HEK293T (cell line): Measurements from ENCODE around the gene FOXQ1.

Experiments used
- FOXA1 ChIP-seq: fragments of 450-650 bp; IDR thresholded peaks from 2 replicates; pipeline ENCODE4 v1.6.1; 2016; ENCODE audit warnings: mild to moderate bottlenecking
- FOXM1 ChIP-seq: fragments of 450-650 bp; IDR thresholded peaks from 2 replicates; pipeline ENCODE4 v1.6.1; 2017; ENCODE audit warnings: mild to moderate bottlenecking, borderline replicate concordance
- SP1 ChIP-seq: fragments of 450-650 bp; IDR thresholded peaks from 2 replicates; pipeline ENCODE4 v1.6.1; 2017

- TF ChIP-seq FOXA1: no peak
- no peak for TF ChIP-seq FOXM1
- TF ChIP-seq SP1: no peak
Measured at GRCh38 chr6:1287103-1287591, 24.8 kb upstream of the FOXQ1 start.
